ENCODE data around the gene ELOVL6.

DNA sequence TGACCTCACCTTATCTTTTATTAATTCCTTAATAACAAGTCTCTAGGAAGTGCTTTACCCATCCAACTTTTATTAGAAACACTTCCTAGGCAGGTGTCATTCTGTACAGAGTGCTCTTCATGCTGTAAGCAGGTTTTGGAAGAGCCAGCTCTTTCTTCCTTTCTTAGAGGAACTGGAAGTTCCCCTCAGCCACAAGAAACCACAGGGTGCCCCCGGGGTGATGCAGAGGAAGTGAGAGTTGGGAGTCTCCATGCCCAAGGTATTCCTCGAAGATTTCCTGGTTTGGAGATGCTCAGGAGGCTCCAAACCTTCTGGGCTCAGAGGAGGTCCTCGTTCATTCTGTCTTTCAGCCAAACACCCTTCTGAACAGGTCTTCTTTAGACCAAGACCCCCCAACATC is 201.9 kb downstream of the ELOVL6 start:
- TF ChIP-seq, protein P1, sequence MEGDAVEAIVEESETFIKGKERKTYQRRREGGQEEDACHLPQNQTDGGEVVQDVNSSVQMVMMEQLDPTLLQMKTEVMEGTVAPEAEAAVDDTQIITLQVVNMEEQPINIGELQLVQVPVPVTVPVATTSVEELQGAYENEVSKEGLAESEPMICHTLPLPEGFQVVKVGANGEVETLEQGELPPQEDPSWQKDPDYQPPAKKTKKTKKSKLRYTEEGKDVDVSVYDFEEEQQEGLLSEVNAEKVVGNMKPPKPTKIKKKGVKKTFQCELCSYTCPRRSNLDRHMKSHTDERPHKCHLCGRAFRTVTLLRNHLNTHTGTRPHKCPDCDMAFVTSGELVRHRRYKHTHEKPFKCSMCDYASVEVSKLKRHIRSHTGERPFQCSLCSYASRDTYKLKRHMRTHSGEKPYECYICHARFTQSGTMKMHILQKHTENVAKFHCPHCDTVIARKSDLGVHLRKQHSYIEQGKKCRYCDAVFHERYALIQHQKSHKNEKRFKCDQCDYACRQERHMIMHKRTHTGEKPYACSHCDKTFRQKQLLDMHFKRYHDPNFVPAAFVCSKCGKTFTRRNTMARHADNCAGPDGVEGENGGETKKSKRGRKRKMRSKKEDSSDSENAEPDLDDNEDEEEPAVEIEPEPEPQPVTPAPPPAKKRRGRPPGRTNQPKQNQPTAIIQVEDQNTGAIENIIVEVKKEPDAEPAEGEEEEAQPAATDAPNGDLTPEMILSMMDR (IDR thresholded peaks at IDR 0.05) = no peak
- no peak for TF ChIP-seq POLR2A (IDR thresholded peaks at IDR 0.05)

All from testis (tissue), 2 donors.